ENCODE data around the gene NSL1.
"Not testable (repeated sequence)": the region's sequence is repeated elsewhere in the genome, so short reads cannot be mapped to it uniquely, and the experiment has no call there.

Gene NSL1

DNA sequence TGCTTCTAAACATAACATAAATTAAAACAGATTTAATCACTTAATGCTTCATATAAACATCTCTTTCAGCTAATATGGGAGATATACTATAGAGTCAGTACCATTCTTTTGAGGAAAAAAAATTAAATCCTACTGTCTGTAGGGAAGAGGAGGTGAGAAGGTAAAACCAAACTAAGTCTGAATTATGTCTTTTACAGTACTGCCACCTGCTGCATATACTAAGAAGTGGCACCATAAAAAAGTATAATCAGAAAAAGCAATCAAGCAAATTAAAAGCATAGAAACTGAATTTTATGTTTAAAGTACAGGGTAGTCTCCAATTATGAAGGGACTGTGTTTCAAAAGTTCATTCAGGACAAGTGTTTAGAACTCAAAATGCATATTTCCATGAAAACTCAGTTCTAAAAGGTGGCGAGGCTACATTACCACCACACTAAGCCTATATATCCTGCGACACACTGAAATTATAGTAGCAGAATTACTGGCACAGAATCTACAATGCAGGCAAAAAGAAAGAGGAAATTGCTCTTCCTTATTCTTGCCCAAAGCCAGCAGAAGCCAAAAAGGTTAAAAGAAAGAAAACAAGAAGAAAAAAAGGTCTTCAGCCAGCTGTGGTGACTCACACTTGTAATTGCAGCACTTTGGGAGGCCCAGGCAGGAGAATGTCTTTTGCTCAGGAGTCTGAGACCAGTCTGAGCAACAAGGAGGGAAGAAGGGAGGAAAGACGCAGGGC, 9.0 kb downstream of the NSL1 start:
- peak; percentile 28 for DNase-seq

DNA sequence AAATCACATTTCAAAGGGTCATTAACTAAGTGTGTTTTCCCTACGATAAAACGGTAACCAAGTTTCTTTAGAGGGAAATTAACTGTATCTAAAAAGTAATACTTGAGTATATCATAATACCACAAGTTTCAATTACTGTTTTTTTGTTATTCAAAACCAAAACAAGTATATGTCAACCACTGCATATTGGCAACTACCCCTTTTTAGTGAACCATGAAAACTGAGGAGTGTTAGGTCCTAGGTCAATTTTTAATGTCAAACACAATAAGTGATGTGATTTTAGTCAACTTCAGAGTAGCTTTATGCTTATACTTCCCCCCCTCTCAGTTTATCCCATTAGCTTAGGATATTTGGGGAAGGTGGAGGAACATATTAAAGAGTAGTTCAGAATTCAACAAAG, 10.4 kb downstream of the NSL1 start:
- DNase-seq, result no peak

DNA sequence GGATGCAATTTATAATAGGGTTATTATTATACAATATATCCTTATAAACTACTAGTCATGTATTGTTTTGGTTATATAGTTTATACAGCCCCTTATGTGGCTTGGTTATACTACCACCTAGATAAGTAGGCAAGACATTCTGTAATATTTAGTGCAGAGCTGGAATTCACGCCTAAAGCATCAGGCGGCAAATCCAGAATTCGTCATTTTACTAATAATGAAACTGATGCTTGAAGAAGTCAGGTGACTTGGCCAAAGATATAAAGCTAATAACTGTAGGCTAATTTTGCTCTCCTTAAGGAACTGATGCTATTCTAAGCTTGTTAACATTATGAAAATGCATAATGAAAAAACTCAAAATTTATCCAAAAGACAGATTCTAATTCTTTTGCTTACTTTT, 10.8 kb downstream of the NSL1 start:
- no peak for DNase-seq

DNA sequence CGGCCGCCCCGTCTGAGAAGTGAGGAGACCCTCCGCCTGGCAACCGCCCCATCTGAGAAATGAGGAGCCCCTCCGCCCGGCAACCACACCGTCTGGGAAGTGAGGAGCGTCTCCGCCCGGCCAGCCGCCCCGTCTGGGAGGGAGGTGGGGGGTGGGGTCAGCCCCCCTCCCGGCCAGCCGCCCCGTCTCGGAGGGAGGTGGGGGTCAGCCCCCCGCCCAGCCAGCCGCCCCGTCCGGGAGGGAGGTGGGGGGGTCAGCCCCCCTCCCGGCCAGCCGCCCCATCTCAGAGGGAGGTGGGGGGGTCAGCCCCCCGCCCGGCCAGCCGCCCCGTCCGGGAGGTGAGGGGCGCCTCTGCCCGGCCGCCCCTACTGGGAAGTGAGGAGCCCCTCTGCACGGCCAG, 12.5 kb downstream of the NSL1 start:
- DNase-seq, result not testable (repeated sequence)

DNA sequence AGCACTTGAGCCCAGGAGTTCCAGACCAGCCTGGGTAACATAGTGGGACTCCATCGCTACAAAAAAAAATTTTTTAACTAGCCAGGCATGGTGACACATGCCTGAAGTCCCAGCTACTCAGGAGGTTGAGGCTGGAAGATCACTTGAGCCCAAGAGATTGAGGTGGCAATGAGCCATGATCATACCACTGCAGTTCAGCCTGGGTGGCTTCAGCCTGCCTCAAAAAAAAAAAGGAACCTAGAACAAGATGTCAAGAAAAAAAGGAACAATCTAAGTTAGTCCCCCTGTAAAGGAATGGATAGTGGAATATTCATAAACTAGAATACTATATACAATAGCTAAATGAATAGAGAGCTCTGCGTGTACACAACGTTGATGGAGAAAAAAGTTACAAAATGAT, 14.4 kb downstream of the NSL1 start:
- no peak for DNase-seq

DNA sequence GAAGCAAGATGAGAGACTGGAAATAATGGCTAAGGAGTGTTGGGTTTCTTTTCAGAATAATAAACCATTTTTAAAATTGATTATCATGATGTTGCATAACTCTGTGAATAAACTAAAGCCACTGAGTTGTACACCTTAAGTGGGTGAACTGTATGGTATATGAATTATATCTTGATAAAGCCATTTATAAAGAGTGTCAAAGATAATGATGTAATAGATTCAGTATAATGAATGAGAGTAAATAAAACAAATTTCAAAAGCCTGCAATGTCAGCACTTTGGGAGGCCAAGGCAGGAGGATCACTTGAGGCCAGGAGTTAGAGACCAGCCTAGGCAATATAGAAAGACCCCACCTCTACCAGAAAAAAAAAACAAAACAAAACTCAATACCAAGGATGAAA, 16.3 kb downstream of the NSL1 start:
- DNase-seq, result no peak

DNA sequence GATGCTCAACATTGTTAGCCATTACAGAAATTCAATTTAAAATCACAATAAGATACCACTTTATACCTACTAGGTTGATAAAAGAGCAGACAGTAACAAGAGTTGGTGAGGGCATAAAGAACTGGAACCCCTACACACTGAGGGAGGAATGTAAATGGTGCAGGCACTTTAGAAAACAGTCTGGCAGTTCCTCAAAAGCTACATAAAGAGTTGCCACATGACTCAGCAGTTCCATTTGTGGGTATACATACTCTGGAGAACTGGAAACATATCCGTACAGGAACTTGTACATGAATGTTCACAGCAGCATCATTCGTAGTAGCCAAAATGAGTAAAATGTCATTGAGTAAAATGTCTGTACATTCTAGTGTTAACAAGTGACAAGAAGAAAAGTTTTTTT, 17.0 kb downstream of the NSL1 start:
- DNase-seq, result peak; percentile 47

DNA sequence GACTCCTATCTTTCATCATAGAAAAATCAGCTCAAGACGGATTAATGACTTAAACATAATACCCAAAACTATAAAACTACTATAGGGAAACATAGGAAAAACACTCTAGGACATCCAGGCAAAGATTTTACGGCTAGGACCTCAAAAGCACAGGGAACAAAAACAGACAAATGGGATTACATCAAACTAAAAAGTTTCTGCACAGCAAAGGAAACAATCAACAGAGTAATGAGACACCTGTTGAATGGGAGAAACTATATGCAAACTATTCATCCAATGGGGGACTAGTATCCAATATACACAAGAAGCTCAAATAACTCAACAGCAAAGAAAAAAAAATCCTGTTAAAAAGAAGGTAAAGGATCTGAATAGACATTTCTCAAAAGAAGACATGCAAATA, 18.6 kb downstream of the NSL1 start:
- DNase-seq, result no peak

DNA sequence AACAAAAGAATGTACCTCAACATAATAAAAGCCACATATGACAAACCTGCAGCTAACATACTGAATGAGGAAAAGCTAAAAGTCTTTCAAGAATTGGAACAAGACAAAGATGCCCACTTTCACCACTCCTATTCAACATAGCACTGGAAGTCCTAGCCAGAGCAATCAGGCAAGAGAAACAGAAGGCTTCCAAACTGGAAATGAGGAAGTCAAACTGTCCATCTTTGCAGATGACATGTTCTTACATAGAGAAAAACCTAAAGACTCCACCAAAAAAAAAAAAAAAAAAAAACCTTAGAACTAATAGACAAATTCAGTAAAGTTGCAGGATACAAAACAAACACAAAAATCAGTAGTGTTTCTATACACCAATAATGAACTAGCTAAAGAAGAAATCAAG, 20.2 kb downstream of the NSL1 start:
- DNase-seq, result no peak

DNA sequence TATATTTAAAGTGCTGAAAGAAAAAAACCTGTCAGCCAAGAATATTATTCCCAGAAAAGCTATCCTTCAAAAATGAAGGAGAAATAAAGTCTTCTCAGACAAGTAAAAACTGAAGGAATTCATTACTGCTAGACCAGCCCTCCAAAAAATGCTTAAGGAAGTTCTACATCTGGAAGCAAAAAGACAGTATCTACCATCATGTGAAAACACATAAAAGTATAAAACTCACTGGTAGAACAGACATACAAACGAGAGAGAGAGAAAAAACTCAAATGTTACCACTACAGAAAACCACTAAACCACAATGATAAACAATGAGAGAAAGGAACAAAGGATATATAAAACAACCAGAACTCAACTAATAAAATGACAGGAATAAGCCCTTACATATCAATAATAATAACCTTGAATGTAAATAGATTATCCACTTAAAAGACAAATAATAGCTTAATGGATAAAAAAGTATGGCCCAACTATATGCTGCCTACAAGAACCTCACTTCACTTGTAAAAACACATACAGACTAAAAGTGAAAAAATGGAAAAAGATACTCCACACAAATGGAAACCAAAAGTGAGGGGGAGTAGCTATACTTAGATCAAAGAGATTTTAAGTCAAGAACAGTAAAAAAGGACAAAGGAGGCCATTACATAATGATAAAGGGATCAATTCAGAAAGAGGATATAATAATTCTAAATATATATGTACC, 22.0 kb downstream of the NSL1 start:
- DNase-seq, result no peak

DNA sequence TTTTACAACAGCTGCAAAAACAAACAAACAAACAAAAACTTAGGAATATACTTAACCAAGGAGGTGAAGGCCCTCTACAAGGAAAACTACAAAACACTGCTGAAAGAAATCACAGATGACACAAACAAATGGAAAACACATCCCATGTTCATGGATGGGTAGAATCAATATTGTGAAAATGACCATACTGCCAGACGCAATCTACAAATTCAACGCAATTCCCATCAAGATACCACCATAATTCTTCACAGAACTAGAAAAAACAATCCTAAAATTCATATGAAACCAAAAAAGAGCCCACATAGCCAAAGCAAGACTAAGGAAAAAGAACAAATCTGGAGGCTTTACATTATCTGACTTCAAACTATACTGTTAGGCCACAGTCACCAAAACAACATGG, 24.8 kb downstream of the NSL1 start:
- not testable (repeated sequence) for DNase-seq

DNA sequence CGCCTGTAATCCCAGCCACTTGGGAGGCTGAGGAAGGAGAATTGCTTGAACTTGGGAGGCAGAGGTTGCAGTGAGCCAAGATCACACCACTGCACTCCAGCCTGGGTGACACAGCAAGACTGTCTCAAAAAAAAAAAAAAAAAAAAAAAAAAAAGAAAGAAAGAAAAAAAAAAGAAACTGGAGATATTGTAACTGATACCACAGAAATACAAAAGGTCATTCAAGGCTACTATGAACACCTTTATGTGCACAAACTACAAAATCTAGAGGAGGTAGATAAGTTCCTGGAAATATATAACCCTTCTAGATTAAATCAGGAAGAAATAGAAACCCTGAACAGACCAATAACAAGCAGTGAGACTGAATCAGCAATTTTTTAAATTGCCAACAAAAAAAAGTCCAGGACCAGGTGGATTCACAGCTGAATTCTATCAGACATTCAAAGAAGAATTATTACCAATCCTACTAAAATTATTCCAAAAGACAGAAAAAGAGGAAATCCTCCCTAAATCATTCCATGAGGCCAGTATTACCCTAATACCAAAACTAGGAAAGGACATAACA, 26.8 kb downstream of the NSL1 start:
- DNase-seq, result not testable (repeated sequence)

DNA sequence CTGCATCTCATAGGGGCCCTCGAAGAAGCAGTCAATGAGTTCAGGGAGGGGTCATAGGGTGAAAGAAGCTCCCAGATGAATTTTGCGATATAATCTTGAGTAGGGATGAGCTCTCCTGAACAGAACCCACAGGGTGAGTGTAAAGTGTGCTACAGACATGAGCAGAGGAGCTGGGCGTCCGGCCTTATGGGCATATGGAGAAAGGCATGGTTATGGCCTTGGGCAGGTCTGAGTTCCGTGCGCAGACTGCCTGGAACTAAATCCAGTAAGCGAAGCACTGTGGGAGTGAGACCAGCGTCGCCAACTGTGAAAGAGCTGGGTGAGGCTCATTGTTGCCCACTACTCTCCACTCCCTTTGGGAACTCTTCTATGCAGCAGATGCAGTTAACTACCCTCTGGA, 28.7 kb downstream of the NSL1 start:
- no peak for DNase-seq

DNA sequence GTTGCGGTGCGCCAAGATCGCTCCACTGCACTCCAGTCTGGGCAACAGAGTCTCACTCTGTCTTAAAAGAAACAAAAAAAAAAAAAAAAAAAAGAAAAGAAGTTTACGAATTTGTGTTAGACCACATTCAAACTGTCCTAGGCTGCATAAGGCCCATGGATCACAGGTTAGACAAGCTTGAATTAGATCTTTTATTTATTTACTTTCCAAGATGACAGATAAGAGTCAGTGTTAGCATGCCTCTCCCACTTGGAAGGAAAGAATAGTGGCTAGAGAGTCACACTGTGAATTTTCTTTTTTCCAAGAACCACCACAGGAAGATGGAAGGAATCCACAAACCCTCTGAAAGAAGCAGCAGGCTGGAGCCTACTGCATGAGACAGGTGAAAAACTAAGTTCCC, 29.3 kb downstream of the NSL1 start:
- DNase-seq, result no peak

DNA sequence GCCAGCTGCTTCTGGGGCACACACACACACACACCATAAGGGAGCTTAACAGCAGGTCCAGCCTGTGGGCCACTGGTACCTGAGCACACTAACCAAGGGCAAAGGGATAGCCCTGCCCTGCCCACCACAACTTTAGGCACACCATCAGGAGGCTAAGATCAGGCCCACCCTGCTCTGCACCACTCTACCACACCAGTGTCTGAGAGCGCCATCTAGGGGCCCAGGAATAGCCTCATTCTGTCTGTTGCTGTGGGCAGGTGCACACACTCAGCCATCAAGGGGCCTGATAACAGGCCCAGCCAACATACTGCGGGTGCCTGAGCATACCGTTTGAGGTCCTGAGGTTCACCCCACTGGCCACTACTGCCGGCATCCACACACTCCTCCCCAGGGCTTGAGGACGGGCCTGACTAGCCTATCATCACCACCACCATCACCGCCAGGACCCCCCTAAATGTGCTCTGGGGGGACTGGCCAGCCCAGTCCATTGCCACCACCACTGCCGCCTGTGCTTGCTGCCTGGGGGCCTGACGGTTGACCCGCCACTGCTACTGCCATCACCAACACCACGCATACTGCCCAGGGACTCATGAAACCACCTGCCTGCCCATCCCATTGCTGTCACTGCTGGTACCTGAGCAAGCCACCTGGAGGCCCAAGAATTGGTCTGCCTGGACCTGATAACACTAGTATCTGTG, 31.3 kb downstream of the NSL1 start:
- peak; percentile 4 for DNase-seq

DNA sequence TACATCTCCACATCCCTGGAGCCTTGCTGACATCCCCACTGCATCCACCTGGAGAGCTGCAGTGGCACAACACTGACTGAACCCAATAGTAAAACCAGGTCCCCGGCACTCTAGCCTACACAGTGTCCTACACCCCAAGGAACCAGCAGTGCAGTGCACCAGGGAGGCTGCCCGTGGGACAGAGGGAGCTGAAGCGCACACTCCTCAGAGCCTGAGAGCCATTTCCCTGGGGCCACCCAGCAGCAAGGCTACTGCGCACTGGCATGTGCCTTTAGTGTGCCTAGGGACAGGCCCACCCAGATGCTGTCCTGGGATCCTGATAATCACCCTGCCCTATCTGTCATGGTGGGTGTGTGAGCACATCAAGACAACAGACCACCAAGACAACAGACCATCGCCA, 31.9 kb downstream of the NSL1 start:
- no peak for DNase-seq

DNA sequence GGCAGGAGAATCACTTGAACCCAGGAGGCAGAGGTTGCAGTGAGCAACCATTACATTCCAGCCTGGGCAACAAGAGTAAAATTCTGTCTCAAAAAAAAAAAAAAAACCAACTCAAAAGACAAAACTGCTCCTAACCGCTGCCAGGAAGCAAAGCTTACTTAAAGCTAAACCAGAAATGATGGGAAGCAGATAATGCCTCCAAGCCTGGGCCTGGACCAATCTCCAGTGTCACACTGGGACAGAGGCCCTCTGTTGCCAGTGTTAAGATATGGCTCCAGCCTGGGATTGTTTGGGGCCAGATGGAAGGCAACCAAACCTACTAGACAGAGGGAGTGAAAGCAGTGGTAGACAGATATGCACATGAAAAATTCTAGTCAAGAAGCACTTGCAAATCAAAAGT, 36.9 kb downstream of the NSL1 start:
- DNase-seq, result no peak

DNA sequence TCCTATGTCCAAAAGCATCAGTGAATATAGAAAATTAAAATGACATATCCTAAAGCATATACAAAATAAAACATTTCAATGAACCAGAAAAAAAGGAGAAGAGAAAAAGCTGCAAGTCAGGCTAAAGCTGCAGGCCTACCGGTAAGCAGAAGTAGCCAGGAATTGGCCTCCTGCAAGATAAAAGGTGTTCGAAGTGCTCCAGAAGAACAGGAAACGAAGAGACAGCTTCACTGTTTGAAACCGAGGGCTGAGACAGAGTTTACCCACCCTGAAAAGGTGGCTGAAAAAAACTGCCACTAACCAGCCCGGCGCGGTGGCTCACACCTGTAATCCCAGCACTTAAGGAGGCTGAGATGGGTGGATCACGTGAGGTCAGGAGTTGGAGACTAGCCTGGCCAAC, 37.4 kb downstream of the NSL1 start:
- DNase-seq, result no peak

DNA sequence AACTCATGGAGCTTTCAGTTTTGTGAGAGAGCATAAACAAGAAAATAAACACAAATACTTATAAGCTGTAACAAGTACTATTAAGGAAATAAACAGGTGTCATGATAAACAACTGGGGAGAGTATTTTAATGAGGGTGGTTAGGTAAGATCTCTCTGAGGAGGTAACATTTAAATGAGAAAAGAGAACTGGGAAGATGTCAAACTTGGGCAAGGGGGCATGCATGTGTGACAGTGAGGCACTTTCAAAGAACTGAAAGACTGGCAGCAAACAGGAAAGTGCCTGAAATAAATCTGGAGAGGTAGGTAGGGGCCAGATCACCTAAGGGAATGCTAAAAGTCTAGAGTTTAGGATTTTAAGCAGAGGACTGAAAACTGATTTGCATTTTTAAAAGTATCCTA, 37.8 kb downstream of the NSL1 start:
- no peak for DNase-seq

DNA sequence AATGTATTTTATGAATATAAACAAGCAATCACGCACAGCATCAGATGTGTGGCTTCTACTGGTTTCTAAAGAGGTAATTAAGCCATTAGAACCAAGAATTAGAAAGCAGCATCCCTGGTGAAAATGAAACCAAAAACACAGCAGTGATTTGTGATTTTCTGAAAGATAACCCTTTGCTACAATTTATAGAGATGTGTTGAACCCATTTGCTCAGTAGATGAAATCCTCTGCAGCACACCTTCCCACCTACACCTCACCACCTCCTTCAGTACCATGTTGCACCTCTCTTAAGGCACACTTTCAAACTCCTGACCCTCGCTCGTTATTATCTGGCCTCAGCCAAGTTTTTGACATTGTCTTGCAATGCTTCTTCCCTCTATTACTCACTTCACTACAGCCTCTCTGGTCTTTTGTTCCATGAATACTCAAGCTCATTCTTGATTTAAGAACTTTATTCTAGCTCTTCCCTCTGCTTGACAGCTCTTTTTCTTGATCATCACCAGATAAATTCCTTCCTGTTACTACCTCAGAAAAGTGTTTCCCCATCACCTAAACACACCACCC, 38.6 kb downstream of the NSL1 start:
- DNase-seq, result no peak

DNA sequence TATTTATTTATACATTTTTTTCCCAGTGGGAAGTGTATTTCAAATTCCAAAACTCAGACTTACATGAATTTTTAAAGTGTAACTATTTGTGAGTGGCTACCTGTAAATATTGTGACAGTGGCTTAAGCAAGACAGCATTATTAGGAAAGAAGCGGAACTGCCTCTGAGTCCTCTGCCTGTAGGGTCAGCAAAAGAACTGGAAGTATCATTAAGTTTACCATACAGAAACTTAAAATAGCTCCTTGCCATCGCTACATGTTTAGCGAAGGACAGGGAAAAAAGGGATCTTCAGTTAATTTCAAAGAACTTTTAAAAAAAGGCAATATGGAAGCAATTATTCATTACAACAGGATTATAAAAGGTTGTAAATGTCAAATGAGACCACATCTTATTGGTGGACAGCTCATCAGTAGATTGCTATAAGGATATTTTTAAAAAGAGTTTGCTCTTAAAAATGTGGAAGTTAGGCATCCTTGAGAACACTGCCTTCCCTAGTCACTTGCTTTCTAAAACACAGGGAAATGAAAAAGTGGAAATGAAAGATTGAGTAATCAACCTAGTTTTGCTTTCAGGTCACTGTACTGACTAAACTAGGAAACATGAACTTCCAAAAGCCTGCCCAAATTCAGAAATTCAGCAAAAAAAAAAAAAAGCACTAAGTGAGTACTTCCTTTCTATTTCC, 39.2 kb downstream of the NSL1 start:
- peak; percentile 20 for DNase-seq

DNA sequence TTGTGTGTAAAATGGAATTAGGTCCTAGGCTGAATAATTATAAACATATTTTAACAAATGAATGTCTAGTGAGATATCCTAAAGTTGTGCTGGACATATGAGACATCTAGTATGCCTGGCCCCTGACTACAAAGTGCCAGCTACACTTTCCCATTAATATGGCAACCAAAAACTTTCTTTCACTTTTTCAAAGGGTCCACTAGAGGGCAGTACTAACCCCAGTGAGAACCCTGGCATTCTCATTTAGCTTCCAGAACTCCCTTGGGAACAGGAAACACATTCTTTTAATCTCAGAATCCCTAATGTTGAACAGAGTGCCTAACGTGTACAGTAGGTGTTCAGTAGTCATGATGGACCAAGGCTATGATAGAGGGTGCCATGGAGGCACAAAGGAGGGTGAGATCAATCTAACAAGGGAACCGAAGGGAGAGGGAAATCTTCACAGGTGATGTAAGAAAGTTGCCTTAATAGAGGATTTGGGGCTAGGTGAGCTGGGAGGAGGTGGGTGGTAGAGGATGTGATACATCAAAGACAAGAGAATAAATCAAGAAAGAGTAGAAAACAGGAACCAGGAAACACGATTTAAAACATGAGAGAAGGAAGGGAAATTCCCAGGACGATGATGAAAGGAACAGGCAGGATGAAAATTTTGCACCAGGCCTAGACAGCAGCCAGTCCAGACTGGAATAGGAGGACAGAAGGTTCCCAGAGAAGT, 41.6 kb downstream of the NSL1 start:
- peak; percentile 87 for DNase-seq
